Effector CD8-positive, alpha-beta T cell (primary cell): Measurements from ENCODE around the gene RBFOX2.
"Not testable (repeated sequence)": the region's sequence is repeated elsewhere in the genome, so short reads cannot be mapped to it uniquely, and the experiment has no call there.

Source experiments
- DNase-seq: peaks from one replicate; lab custom pipeline; 2025; lab: John Stamatoyannopoulos, UW

Gene RBFOX2

GRCh38 chr22:35781898-35782297 lies 246.7 kb downstream of the RBFOX2 start:
- DNase-seq: no peak

DNA sequence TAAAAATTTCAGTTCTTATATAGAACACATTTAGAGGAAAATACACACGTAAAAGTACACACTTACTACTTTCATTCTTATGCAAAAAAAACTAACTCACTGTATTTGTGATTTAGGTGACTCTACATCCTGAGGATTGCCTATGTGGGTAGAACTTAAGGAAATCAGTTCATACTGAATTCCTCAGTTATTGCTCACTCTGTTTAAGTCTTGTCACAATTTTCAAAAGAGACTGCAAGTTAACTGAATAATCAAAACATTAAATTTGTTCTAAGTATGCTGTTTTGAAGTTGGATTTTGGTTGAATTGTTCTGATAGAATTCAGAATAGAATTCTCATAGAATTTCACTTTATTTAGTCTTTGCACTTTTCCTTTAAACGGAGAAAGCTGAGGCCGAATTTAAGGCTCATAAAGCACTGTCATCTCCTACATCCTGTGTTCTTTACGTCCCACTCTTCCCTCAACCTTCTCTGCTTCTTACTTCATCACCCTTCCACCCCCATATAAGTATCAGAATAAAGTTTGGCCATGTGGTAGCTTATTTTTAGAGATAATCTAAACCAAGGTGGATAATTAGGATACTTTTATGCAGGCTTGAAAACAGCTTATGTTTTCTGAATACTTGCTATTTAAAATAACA lies 251.2 kb downstream of the RBFOX2 start:
- DNase-seq: no peak

GRCh38 chr22:35775339-35775738 lies 253.3 kb downstream of the RBFOX2 start:
- no peak for DNase-seq

GRCh38 chr22:35769974-35770373 lies 258.6 kb downstream of the RBFOX2 start:
- no peak for DNase-seq

DNA sequence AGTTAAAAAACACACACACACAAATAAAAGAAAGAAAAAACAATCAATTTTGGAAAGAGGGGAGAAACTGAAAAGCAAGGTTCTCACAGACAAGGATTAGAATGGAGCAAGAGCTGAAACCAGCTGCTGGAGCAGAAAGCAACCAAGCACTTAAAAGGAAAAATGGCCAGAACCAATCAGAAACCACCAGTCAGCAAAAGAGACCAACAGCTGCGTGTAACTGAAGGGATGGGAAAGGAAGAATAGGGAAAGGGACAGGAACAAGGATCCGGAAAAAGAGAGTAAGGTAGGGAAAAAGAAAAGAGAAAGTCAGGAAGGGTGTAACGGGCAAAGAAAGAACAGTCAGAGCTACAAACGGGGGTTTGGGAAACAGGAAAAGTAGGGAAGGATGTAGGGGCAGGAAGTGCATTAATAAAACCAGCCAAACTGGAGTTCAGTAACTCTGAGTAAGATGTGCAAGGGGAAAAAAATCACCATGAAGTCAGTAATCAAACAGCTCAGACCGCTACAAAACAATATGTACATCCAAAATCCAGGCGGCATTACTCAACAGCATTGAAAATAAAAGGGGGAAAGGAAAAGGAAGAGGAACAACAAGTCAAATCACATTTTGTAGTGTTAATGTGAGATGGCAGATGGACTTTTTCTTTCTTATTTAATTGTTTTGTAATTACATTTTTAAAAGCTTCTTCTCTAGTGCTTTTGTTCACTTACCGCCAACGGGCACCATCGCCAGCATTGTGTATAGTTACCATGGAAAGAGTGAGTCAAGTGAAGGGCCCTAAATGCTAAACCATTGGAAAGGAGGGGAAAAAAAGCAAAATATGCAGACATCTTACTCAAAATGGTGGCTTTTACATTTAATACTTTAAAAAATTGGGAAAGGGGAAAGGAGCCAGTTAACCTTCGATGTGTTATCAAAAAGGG lies 261.7 kb downstream of the RBFOX2 start:
- DNase-seq: no peak

DNA sequence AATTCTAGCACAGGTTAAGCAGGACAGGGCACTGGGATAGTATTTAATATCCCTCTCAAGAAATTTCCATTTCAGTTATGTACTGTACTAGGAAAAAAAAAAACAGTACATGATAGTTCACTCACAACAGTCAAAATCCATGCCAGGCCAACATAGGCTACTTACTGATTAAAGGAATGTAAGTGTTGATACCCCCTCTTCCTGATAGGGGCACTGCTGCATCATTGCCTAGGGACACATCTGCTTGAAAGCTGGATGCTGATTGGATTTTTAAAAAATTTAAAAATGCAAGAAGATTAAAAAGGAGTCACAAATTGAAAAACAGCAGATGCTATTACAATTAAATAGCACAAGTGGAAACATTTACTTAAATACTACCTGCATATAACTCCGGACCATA lies 267.6 kb downstream of the RBFOX2 start:
- DNase-seq: no peak

DNA sequence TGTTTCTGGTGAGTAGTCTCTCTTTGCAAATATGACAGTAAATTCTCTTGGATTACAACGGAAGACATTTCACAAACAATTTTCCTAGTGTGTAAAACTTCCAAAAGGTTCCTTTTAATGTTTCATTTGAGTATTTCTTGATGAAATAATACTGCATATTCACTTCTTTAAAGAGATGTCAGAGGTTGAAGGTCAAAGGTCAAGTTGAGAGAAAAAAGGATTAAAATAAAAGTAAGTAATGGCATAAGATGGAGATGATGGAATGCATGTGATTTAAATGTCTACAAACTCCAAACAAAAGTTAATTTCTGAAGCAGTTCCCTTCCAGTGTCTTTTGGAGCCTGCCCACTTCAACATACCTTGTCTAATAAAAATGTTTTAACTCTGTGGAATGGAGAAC lies 270.2 kb downstream of the RBFOX2 start:
- DNase-seq: no peak

DNA sequence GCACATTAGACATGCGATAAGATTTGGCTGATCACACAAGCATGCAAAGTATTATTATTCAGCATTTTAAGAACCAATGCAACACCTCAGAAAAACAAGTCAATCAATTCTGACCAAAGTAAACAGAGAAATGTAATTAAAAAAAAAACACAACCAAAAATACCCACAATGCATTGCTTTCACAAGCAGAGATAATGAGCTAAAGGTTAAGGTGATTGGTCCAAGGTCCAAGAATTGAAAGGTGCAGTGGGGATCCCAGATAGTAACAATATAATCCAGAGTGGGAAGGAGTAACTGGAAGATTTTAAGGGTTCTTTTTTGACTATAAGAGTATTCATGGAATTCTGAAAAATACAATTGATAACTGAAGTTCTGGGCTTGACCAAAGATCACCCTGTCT lies 271.9 kb downstream of the RBFOX2 start:
- DNase-seq: no peak

DNA sequence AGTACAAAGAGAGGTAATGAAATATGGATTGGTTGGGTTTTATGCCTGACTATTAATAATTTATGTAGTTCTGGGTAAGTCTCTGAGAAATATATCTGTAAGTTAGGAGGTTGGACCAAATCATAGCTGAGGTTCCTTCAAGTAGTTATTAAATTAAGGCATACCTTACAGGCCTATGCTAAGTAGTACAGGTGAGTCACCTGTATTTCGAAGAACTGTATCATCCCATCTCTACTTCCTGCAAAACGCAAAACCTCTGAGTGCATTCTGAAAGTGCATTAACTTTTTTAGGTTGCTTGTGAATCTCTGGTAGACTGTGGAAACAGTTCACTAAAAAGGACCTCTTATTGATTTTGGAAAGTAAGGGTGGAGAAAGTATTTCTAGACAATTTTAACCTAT lies 273.9 kb downstream of the RBFOX2 start:
- no peak for DNase-seq

GRCh38 chr22:35752863-35753189 lies 275.8 kb downstream of the RBFOX2 start:
- no peak for DNase-seq

DNA sequence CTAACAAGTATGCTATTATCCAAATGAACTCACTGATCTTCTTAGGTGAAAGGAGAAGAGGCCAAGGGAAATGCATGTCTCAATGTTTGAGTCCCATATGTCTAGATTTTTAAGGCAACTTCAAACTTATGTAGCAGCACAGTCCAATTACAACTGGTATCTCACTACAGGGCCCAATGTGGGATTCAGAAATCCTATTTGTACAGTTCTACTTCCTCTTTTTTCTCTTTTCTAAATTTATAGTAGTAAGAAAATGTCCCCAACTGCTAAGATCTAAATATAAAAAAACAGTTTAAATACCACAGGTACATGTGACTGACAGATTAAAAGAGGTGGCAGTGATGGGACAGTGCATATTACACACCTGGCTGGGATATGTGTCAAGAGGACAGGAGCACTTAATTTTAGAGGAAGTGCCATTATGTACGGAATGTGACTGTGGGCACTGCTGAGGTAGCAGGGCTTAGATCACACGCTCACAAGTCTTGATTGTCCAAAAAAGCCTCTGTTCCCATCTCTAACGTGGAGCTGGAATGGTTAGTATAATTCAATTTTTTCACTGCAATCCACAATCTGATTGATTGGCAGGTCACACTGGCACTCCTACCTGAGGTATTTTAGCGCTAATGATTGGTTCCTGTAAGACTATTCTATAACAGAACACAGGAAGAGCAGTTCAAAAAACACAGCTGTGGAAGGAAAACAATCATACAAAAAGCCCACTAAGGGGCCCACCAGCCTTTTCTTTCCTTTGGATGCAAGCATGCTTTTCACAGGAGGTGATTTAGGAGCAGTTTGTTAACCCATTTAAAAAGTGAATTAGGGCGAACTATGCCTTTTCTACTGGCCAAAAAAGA lies 276.4 kb downstream of the RBFOX2 start:
- no peak for DNase-seq

- DNase-seq: no peak
Measured at GRCh38 chr22:35749808-35750207, 278.8 kb downstream of the RBFOX2 start.

- DNase-seq: no peak
Measured at GRCh38 chr22:35746946-35747703, 281.5 kb downstream of the RBFOX2 start.

- DNase-seq: no peak
Measured at GRCh38 chr22:35746248-35746647, 282.4 kb downstream of the RBFOX2 start.

- DNase-seq: no peak
Measured at GRCh38 chr22:35743326-35743860, 285.2 kb downstream of the RBFOX2 start.

GRCh38 chr22:35742342-35743100 lies 286.1 kb downstream of the RBFOX2 start:
- DNase-seq: no peak

DNA sequence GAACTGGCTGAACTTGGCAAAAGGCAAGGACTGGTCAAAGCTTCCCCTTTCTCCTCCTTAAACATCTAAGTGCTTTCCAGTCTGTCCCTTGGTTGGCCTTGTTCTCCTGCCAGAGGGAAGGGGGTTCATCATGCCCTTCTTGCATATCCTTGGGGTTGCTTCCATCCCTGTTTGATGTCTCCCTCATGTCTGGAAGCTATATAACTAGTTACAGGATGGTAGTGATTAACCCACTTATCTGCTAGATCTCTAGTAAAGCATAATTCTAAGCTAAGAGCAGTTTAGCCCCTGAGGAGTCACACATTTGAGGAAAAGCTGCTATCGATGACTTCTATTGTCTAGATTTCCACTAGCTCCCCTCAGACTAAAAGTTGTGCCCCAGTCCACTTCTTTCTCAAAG lies 288.0 kb downstream of the RBFOX2 start:
- DNase-seq: no peak

DNA sequence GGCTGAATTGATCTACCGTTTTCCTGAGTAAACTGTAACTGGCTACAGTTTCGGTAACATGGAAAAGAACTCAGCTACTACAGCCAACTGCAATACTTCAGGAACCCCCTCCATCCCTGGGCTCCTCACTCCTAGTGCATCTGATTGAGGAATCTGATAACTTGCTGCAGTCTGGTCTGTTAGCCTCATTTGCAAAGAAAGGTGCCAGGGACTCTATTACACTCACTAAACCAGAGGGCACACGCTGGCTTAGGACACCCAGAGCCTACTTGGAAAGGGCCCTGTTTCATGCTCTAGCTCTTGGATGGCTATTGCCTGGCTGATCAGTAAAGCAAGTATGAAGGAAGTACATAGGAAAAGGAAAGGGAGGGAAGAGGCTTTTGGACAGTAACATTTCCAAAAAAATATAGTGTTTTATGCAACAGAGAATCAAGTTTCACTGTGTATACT lies 288.7 kb downstream of the RBFOX2 start:
- DNase-seq: no peak

GRCh38 chr22:35739076-35739930 lies 289.3 kb downstream of the RBFOX2 start:
- no peak for DNase-seq

GRCh38 chr22:35737886-35738285 lies 290.7 kb downstream of the RBFOX2 start:
- DNase-seq: not testable (repeated sequence)
